K562 (cell line): ENCODE results near the gene TNFAIP8L2. TPM values are rescaled to one million over a fixed set of nuclear protein-coding genes. Genes with fewer than 3 reads are reported as not detected.

Experiments
- BCLAF1 ChIP-seq, 2 experiments: fragments of 450-650 bp in 1 of 2; IDR thresholded peaks; 2 replicates each; pipeline ENCODE4 v1.6.1; 2011 to 2017; ENCODE audit warnings: low read depth in 2 of 2, antibody characterized with exemption in 1 of 2, borderline replicate concordance in 1 of 2, low read length in 1 of 2, mild to moderate bottlenecking in 1 of 2, mixed read lengths in 1 of 2; ENCODE audit not compliant: control insufficient read depth in 1 of 2
- ELK1 ChIP-seq: sonication (generic); formaldehyde crosslinking; IDR thresholded peaks from 2 replicates; pipeline ENCODE4 v1.8.1; 2022; ENCODE audit warnings: missing genetic modification reagents
- USF1 ChIP-seq: sonication (generic); formaldehyde crosslinking; IDR thresholded peaks from 2 replicates; pipeline ENCODE4 v1.9.0; 2022; ENCODE audit warnings: mild to moderate bottlenecking, missing genetic modification reagents
- ZBTB33 ChIP-seq: sonication (generic); formaldehyde crosslinking; IDR thresholded peaks from 2 replicates; pipeline ENCODE4 v1.8.1; 2023; ENCODE audit warnings: mild to moderate bottlenecking, missing genetic modification reagents
- ZC3H11A ChIP-seq: IDR thresholded peaks from 2 replicates; pipeline ENCODE4 v1.6.1; 2012; ENCODE audit warnings: low read depth, low read length, improper control_type of control experiment
- polyA plus RNA-seq, 8 experiments: library from polyadenylated mRNA; depleted of rRNA in 4 of 8; stranded (reverse) in 5 of 8; unstranded in 3 of 8; fragments of >200 nt; fragmentation: Nextera tagmentation in 2 of 8; fragmentation: Illumina TruSeq in 1 of 8; extraction: Ambion mirVana in 2 of 8; extraction: Trizol in 1 of 8; gene quantifications; 2 replicates each; pipeline versions ENCODE4 v1.2.1 to v1.2.3, GENCODE V29; 2011 to 2014; ENCODE audit warnings: inconsistent platforms in 1 of 8, missing spikeins in 1 of 8
- total RNA-seq, 7 experiments: library from RNA; depleted of rRNA in 6 of 7; stranded (reverse); fragments of >200 nt in 6 of 7; fragmentation: Illumina TruSeq in 2 of 7; extraction: Trizol in 2 of 7; gene quantifications; 2 replicates each; pipeline versions ENCODE4 v1.2.1 to v1.2.3, GENCODE V29; 2011 to 2021; ENCODE audit warnings: low replicate concordance in 1 of 7

Gene TNFAIP8L2
- total and polyA plus RNA-seq, 9 of the 15 experiments (the other 6 are each of a cell fraction or from before 2014, with no cell fraction given) = 0.05 to 1.7 (median 0.52) TPM

GRCh38 chr1:151184211-151184610, 27.8 kb downstream of the TNFAIP8L2 start (continued):
- no peak for TF ChIP-seq ELK1 (CRISPR knock-in tag)
- no peak for TF ChIP-seq ZBTB33 (CRISPR knock-in tag)
- no peak for TF ChIP-seq USF1 (CRISPR knock-in tag)
- TF ChIP-seq BCLAF1 (IDR thresholded peaks at IDR 0.05; ENCODE audit: borderline replicate concordance in 1 of 2, control insufficient read depth in 1 of 2, low read depth in 2 of 2, low read length in 1 of 2) = no peak
- no peak for TF ChIP-seq ZC3H11A
